ENCODE measurements around the gene GNB1.

The GNB1 gene

GRCh38 chr1:1788646-1789431 is 102.0 kb downstream of the GNB1 start:
- 0 out of 2 replicates have a peak, but pooled peaks cover 4% of the 10 kb centered on the region for H4K20me1 ChIP-seq (ENCODE audit: control insufficient read depth, insufficient read depth, low read depth, low read length)
- H3K36me3 ChIP-seq (ENCODE audit: control insufficient read depth, low read length): peaks cover 86% of the 10 kb centered on the region
- peaks cover 20% of the 10 kb centered on the region for H3K79me2 ChIP-seq (ENCODE audit: control insufficient read depth, low read length)
- H3K4me3 ChIP-seq (ENCODE audit: low read length): no peak overlapping the region
- H3K27ac ChIP-seq (ENCODE audit: low read depth, low read length): no peak overlapping the region
- no peaks in the 10 kb centered on the region for H3K27me3 ChIP-seq (ENCODE audit: control insufficient read depth, low read length)
- H3F3A ChIP-seq (ENCODE audit: control insufficient read depth, insufficient read depth): peaks cover 16% of the 10 kb centered on the region
- no peak overlapping the region for H3K4me2 ChIP-seq (ENCODE audit: low read length)
- no peaks in the 10 kb centered on the region for H3K9me3 ChIP-seq (ENCODE audit: control insufficient read depth, insufficient read depth, low read length)
- TF ChIP-seq EZH2phosphoT487 (IDR thresholded peaks at IDR 0.05; ENCODE audit: borderline replicate concordance, low read length): no peak
- TF ChIP-seq, protein P1, sequence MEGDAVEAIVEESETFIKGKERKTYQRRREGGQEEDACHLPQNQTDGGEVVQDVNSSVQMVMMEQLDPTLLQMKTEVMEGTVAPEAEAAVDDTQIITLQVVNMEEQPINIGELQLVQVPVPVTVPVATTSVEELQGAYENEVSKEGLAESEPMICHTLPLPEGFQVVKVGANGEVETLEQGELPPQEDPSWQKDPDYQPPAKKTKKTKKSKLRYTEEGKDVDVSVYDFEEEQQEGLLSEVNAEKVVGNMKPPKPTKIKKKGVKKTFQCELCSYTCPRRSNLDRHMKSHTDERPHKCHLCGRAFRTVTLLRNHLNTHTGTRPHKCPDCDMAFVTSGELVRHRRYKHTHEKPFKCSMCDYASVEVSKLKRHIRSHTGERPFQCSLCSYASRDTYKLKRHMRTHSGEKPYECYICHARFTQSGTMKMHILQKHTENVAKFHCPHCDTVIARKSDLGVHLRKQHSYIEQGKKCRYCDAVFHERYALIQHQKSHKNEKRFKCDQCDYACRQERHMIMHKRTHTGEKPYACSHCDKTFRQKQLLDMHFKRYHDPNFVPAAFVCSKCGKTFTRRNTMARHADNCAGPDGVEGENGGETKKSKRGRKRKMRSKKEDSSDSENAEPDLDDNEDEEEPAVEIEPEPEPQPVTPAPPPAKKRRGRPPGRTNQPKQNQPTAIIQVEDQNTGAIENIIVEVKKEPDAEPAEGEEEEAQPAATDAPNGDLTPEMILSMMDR (IDR thresholded peaks at IDR 0.05; ENCODE audit: low read depth, low read length, poor library complexity, severe bottlenecking): peak; percentile 71
- H3K9me2 ChIP-seq (replicated peaks; ENCODE audit: control insufficient read depth, low read length): no peaks in the 10 kb centered on the region
- H3K4me1 ChIP-seq (ENCODE audit: control insufficient read depth, low read length): peaks cover 11% of the 10 kb centered on the region

- Histone ChIP-seq H3K79me2 (ENCODE audit: control insufficient read depth, low read length) (peaks cover 15% of the 10 kb centered on the region), H3K4me2 (ENCODE audit: low read length) (no peak overlapping the region), H4K20me1 (ENCODE audit: control insufficient read depth, insufficient read depth, low read depth, low read length) (no peaks in the 10 kb centered on the region), H3F3A (ENCODE audit: control insufficient read depth, insufficient read depth) (peaks cover 19% of the 10 kb centered on the region), H3K9me3 (ENCODE audit: control insufficient read depth, insufficient read depth, low read length) (no peaks in the 10 kb centered on the region), H3K4me1 (ENCODE audit: control insufficient read depth, low read length) (peaks cover 18% of the 10 kb centered on the region), H3K36me3 (ENCODE audit: control insufficient read depth, low read length) (peaks cover 78% of the 10 kb centered on the region), H3K9me2 (replicated peaks; ENCODE audit: control insufficient read depth, low read length) (no peaks in the 10 kb centered on the region), H3K4me3 (ENCODE audit: low read length) (no peak overlapping the region), H3K27ac (ENCODE audit: low read depth, low read length) (no peak overlapping the region), H3K27me3 (ENCODE audit: control insufficient read depth, low read length) (no peaks in the 10 kb centered on the region)
- TF ChIP-seq, protein P1 (IDR thresholded peaks at IDR 0.05; ENCODE audit: low read depth, low read length, poor library complexity, severe bottlenecking): no peak
- TF ChIP-seq EZH2phosphoT487 (IDR thresholded peaks at IDR 0.05; ENCODE audit: borderline replicate concordance, low read length): no peak
These were observed 102.8 kb downstream of the GNB1 start for GRCh38 chr1:1788136-1788535.

- no peak overlapping the region for H3K27ac ChIP-seq (ENCODE audit: low read depth, low read length)
- no peaks in the 10 kb centered on the region for H3K9me3 ChIP-seq (ENCODE audit: control insufficient read depth, insufficient read depth, low read length)
- H3K9me2 ChIP-seq (replicated peaks; ENCODE audit: control insufficient read depth, low read length): no peaks in the 10 kb centered on the region
- H4K20me1 ChIP-seq (ENCODE audit: control insufficient read depth, insufficient read depth, low read depth, low read length): no peaks in the 10 kb centered on the region
- peaks cover 14% of the 10 kb centered on the region for H3K79me2 ChIP-seq (ENCODE audit: control insufficient read depth, low read length)
- no peak overlapping the region for H3K4me3 ChIP-seq (ENCODE audit: low read length)
- peaks cover 69% of the 10 kb centered on the region for H3K36me3 ChIP-seq (ENCODE audit: control insufficient read depth, low read length)
- TF ChIP-seq, protein P1 (IDR thresholded peaks at IDR 0.05; ENCODE audit: low read depth, low read length, poor library complexity, severe bottlenecking): no peak
- TF ChIP-seq EZH2phosphoT487 (IDR thresholded peaks at IDR 0.05; ENCODE audit: borderline replicate concordance, low read length): no peak
- peaks cover 29% of the 10 kb centered on the region for H3K4me1 ChIP-seq (ENCODE audit: control insufficient read depth, low read length)
- peaks cover 28% of the 10 kb centered on the region for H3F3A ChIP-seq (ENCODE audit: control insufficient read depth, insufficient read depth)
- H3K4me2 ChIP-seq (ENCODE audit: low read length): no peak overlapping the region
- no peaks in the 10 kb centered on the region for H3K27me3 ChIP-seq (ENCODE audit: control insufficient read depth, low read length)
These were observed 103.9 kb downstream of the GNB1 start for GRCh38 chr1:1786836-1787605.

Measured in DOHH2 (cell line).